Activated CD4-positive, alpha-beta memory T cell treated with anti-CD3 and anti-CD28 coated beads for 36 hours (primary cell): ENCODE results near the gene GLIPR1. TPM values are rescaled to one million over a fixed set of nuclear protein-coding genes. Genes with fewer than 3 reads are reported as not detected.
"Not testable (repeated sequence)": the region's sequence is repeated elsewhere in the genome, so short reads cannot be mapped to it uniquely, and the experiment has no call there.

ENCODE experiments used
- CTCF ChIA-PET: fragments of 350-600 bp; sonication (Branson Sonifier 250); formaldehyde crosslinking; loops from one replicate; lab custom pipeline; 2021; ENCODE audit warnings: antibody characterized with exemption, inconsistent platforms; lab: Charles Lee
- POLR2A ChIA-PET: fragments of 350-600 bp; sonication (Branson Sonifier 250); formaldehyde crosslinking; loops from one replicate; lab custom pipeline; 2021; ENCODE audit warnings: antibody characterized with exemption; lab: Charles Lee
- DNase-seq: peaks from one replicate; pipeline ENCODE4 v3.0.0-alpha.2; 2020
- H3K27ac Mint-ChIP-seq: one replicate; pipeline ENCODE4 v1.8.0; 2021; ENCODE audit warnings: mixed read lengths
- H3K27me3 Mint-ChIP-seq: one replicate; pipeline ENCODE4 v1.8.0; 2021; ENCODE audit warnings: mixed read lengths
- H3K36me3 Mint-ChIP-seq: one replicate; pipeline ENCODE4 v1.8.0; 2021; ENCODE audit warnings: mixed read lengths
- H3K4me1 Mint-ChIP-seq: one replicate; pipeline ENCODE4 v1.8.0; 2021; ENCODE audit warnings: low read depth, mixed read lengths
- H3K4me3 Mint-ChIP-seq: one replicate; pipeline ENCODE4 v1.8.0; 2021; ENCODE audit warnings: mild to moderate bottlenecking, mixed read lengths
- H3K9me3 Mint-ChIP-seq: one replicate; pipeline ENCODE4 v1.8.0; 2021; ENCODE audit warnings: mixed read lengths
- intact Hi-C: fragments of 100-400 bp; cut with micrococcal nuclease; formaldehyde crosslinking; loops from one replicate; pipeline ENCODE4 v1.15.1; 2023
- total RNA-seq, 2 experiments: library from RNA; stranded (reverse); gene quantifications; one replicate each; pipeline ENCODE4 v1.2.3, GENCODE V29; 2021

Gene GLIPR1
- 1 to 10 TPM; 5.8 to 6.8 TPM for total RNA-seq

- peaks cover 1% of the 10 kb centered on the region for H3K27me3 Mint-ChIP-seq
- intact Hi-C loops: loop anchor here (1.0 to 10.0 kb wide), 15 partner anchors 9 to 1078 kb away; partner anchors contain the start of genes ATXN7L3B, GLIPR1L2, KRR1 and NAP1L1
- H3K4me3 Mint-ChIP-seq: peak within 1 kb of the TSS; percentile 89
- peaks cover 85% of the 10 kb centered on the region for H3K4me1 Mint-ChIP-seq
- peaks cover 3% of the 10 kb centered on the region for H3K36me3 Mint-ChIP-seq
- peak; percentile 86 for DNase-seq
- no peaks in the 10 kb centered on the region for H3K9me3 Mint-ChIP-seq
- POLR2A ChIA-PET: interaction anchor here (0.6 to 3.2 kb wide), 7 partner anchors 9 to 678 kb away, joined by 3 to 10 read pairs (median 4); partner anchors contain the start of genes KRR1, NAP1L1 and PHLDA1
- CTCF ChIA-PET: interaction anchor here (0.6 to 3.1 kb wide), 6 partner anchors 9 to 454 kb away, joined by 3 to 22 read pairs (median 3); partner anchors contain the start of genes GLIPR1L1 and GLIPR1L2
- peak within 1 kb of the TSS; percentile 88 for H3K27ac Mint-ChIP-seq
Measured at GRCh38 chr12:75480469-75480949, at the start of gene GLIPR1. Gene GLIPR1 (plus strand): TSS chr12:75480755. CDS start chr12:75480881, 126 bp downstream.

- DNase-seq: no peak
- peaks cover 28% of the 10 kb centered on the region for H3K9me3 Mint-ChIP-seq
Measured at GRCh38 chr12:75432924-75433323, 47.6 kb upstream of the GLIPR1 start.

GRCh38 chr12:75437564-75437963 is 43.0 kb upstream of the GLIPR1 start:
- H3K4me1 Mint-ChIP-seq: peaks cover 7% of the 10 kb centered on the region
- intact Hi-C loops: loop anchor here (1.0 to 2.0 kb wide), 2 partner anchors 43 to 68 kb away; partner anchors contain the start of gene GLIPR1
- H3K27ac Mint-ChIP-seq: no peak overlapping the region

More at GRCh38 chr12:75432924-75433323, 47.6 kb upstream of the GLIPR1 start:
- Mint-ChIP-seq H3K4me3 (no peak overlapping the region), H3K27ac (no peak overlapping the region), H3K27me3 (no peaks in the 10 kb centered on the region), H3K36me3 (peaks cover 1% of the 10 kb centered on the region), H3K4me1 (peaks cover 4% of the 10 kb centered on the region)
- intact Hi-C loops: no loop called here
- ChIA-PET CTCF (no interaction called here), POLR2A (no interaction called here)

GRCh38 chr12:75438059-75438754 is 42.3 kb upstream of the GLIPR1 start:
- H3K9me3 Mint-ChIP-seq: peaks cover 11% of the 10 kb centered on the region
- intact Hi-C loops: no loop called here
- peaks cover 7% of the 10 kb centered on the region for H3K4me1 Mint-ChIP-seq
- peaks cover 7% of the 10 kb centered on the region for H3K36me3 Mint-ChIP-seq
- H3K4me3 Mint-ChIP-seq: no peak overlapping the region
- ChIA-PET CTCF (interaction anchor here (0.9 to 2.7 kb wide), 8 partner anchors 9 to 67 kb away, joined by 3 to 18 read pairs (median 6); partner anchors contain the start of genes GLIPR1 and GLIPR1L2), POLR2A (no interaction called here)
- peaks cover 5% of the 10 kb centered on the region for H3K27me3 Mint-ChIP-seq
- peak; percentile 41 for DNase-seq
- no peak overlapping the region for H3K27ac Mint-ChIP-seq

More at GRCh38 chr12:75437564-75437963, 43.0 kb upstream of the GLIPR1 start:
- ChIA-PET POLR2A (no interaction called here), CTCF (interaction anchor here (0.9 to 2.7 kb wide), 13 partner anchors 8 to 749 kb away, joined by 3 to 18 read pairs (median 4); partner anchors contain the start of genes GLIPR1 and GLIPR1L2)
- Mint-ChIP-seq H3K4me3 (no peak overlapping the region), H3K27me3 (peaks cover 5% of the 10 kb centered on the region), H3K36me3 (peaks cover 7% of the 10 kb centered on the region), H3K9me3 (peaks cover 11% of the 10 kb centered on the region)
- DNase-seq: no peak

GRCh38 chr12:75439048-75439447 is 41.5 kb upstream of the GLIPR1 start:
- intact Hi-C loops: no loop called here
- DNase-seq: no peak
- ChIA-PET POLR2A (no interaction called here), CTCF (interaction anchor here (1.4 to 2.7 kb wide), 3 partner anchors 41 to 66 kb away, joined by 5 to 18 read pairs (median 12); partner anchors contain the start of gene GLIPR1)
- Mint-ChIP-seq H3K9me3 (peaks cover 11% of the 10 kb centered on the region), H3K4me1 (peaks cover 7% of the 10 kb centered on the region), H3K4me3 (no peak overlapping the region), H3K27me3 (peaks cover 5% of the 10 kb centered on the region), H3K36me3 (peaks cover 7% of the 10 kb centered on the region), H3K27ac (no peak overlapping the region)

GRCh38 chr12:75439930-75440329 is 40.6 kb upstream of the GLIPR1 start:
- no peak for DNase-seq
- no peak overlapping the region for H3K27ac Mint-ChIP-seq
- intact Hi-C loops: no loop called here
- H3K27me3 Mint-ChIP-seq: peaks cover 5% of the 10 kb centered on the region
- CTCF ChIA-PET: no interaction called here
- peaks cover 7% of the 10 kb centered on the region for H3K4me1 Mint-ChIP-seq
- no peak overlapping the region for H3K4me3 Mint-ChIP-seq
- POLR2A ChIA-PET: no interaction called here
- H3K36me3 Mint-ChIP-seq: peaks cover 7% of the 10 kb centered on the region
- peaks cover 11% of the 10 kb centered on the region for H3K9me3 Mint-ChIP-seq

- H3K27ac Mint-ChIP-seq, H3K27me3 Mint-ChIP-seq, H3K36me3 Mint-ChIP-seq, H3K9me3 Mint-ChIP-seq, intact Hi-C loops, POLR2A ChIA-PET, H3K4me1 Mint-ChIP-seq, H3K4me3 Mint-ChIP-seq, DNase-seq: not testable (repeated sequence)
- CTCF ChIA-PET: interaction anchor here (1.0 kb wide), 1 partner anchor 51 kb away, joined by 3 read pairs; the partner anchor contains the start of gene GLIPR1L2
Measured at GRCh38 chr12:75441687-75442449, 38.7 kb upstream of the GLIPR1 start.

- ChIA-PET CTCF (interaction anchor here (1.0 to 1.1 kb wide), 2 partner anchors 52 to 62 kb away, joined by 3 read pairs; partner anchors contain the start of gene GLIPR1L2), POLR2A (interaction anchor here (0.7 kb wide), 1 partner anchor 45 kb away, joined by 3 read pairs; no protein-coding TSS in a partner anchor)
- H3K27me3 Mint-ChIP-seq, H3K36me3 Mint-ChIP-seq, DNase-seq, H3K9me3 Mint-ChIP-seq, H3K27ac Mint-ChIP-seq, H3K4me3 Mint-ChIP-seq, H3K4me1 Mint-ChIP-seq, intact Hi-C loops: not testable (repeated sequence)
Measured at GRCh38 chr12:75442454-75442853, 38.1 kb upstream of the GLIPR1 start.

- no peak overlapping the region for H3K27ac Mint-ChIP-seq
- H3K4me1 Mint-ChIP-seq: no peaks in the 10 kb centered on the region
- POLR2A ChIA-PET: no interaction called here
- H3K36me3 Mint-ChIP-seq: peaks cover 7% of the 10 kb centered on the region
- DNase-seq: no peak
- intact Hi-C loops: no loop called here
- CTCF ChIA-PET: interaction anchor here (1.1 kb wide), 1 partner anchor 61 kb away, joined by 3 read pairs; no protein-coding TSS in a partner anchor
- no peak overlapping the region for H3K4me3 Mint-ChIP-seq
- H3K9me3 Mint-ChIP-seq: no peaks in the 10 kb centered on the region
- peaks cover 5% of the 10 kb centered on the region for H3K27me3 Mint-ChIP-seq
Measured at GRCh38 chr12:75443709-75444108, 36.8 kb upstream of the GLIPR1 start.

GRCh38 chr12:75444429-75445136 is 36.0 kb upstream of the GLIPR1 start:
- intact Hi-C loops: loop anchor here (1.0 kb wide), 1 partner anchor 11 kb away; no protein-coding TSS in a partner anchor
- Mint-ChIP-seq H3K4me1 (no peaks in the 10 kb centered on the region), H3K36me3 (peaks cover 7% of the 10 kb centered on the region), H3K27me3 (peaks cover 5% of the 10 kb centered on the region), H3K27ac (no peak overlapping the region), H3K9me3 (no peaks in the 10 kb centered on the region), H3K4me3 (no peak overlapping the region)
- POLR2A ChIA-PET: no interaction called here
- no peak for DNase-seq
- CTCF ChIA-PET: no interaction called here

- H3K4me3 Mint-ChIP-seq, CTCF ChIA-PET, POLR2A ChIA-PET: not testable (repeated sequence)
Measured at GRCh38 chr12:75445137-75445507, 35.4 kb upstream of the GLIPR1 start.

More at GRCh38 chr12:75445137-75445507, 35.4 kb upstream of the GLIPR1 start:
- DNase-seq, H3K36me3 Mint-ChIP-seq, H3K27me3 Mint-ChIP-seq, H3K9me3 Mint-ChIP-seq, H3K27ac Mint-ChIP-seq, H3K4me1 Mint-ChIP-seq: not testable (repeated sequence)
- intact Hi-C loops: loop anchor here (1.0 kb wide), 1 partner anchor 10 kb away; no protein-coding TSS in a partner anchor
